ENCODE data around the gene TSG101. TPM values are rescaled to one million over a fixed set of nuclear protein-coding genes. Genes with fewer than 3 reads are reported as not detected.

The TSG101 gene
- total RNA-seq, 1 donor from 2014 or later = 124 TPM

DNA sequence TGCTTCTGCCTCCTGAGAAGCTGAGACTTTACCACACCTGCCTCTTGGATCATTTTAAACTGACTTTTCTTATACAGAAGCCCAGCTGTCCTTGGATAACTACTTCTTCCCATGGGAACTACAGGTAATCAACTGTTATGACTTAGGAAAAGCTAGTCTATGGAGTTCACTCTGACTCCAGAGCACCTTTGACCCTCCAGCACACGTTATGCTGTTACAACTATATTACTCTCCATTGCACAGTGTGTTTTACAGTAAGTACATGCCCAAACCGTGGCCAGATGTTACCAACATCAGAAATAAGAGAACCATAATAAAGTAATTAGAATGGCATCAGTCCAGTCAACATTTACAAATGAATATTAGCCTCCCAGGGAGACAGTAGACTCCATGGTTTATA, 21.3 kb upstream of the TSG101 start:
- no peak overlapping the region for H3K4me3 ChIP-seq (ENCODE audit: low read depth, low read length)
- no peak for DNase-seq (ENCODE audit: low read depth)
- TF ChIP-seq, protein P1, sequence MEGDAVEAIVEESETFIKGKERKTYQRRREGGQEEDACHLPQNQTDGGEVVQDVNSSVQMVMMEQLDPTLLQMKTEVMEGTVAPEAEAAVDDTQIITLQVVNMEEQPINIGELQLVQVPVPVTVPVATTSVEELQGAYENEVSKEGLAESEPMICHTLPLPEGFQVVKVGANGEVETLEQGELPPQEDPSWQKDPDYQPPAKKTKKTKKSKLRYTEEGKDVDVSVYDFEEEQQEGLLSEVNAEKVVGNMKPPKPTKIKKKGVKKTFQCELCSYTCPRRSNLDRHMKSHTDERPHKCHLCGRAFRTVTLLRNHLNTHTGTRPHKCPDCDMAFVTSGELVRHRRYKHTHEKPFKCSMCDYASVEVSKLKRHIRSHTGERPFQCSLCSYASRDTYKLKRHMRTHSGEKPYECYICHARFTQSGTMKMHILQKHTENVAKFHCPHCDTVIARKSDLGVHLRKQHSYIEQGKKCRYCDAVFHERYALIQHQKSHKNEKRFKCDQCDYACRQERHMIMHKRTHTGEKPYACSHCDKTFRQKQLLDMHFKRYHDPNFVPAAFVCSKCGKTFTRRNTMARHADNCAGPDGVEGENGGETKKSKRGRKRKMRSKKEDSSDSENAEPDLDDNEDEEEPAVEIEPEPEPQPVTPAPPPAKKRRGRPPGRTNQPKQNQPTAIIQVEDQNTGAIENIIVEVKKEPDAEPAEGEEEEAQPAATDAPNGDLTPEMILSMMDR (conservative IDR thresholded peaks at IDR 0.05; ENCODE audit: low read depth, low read length) = no peak

DNA sequence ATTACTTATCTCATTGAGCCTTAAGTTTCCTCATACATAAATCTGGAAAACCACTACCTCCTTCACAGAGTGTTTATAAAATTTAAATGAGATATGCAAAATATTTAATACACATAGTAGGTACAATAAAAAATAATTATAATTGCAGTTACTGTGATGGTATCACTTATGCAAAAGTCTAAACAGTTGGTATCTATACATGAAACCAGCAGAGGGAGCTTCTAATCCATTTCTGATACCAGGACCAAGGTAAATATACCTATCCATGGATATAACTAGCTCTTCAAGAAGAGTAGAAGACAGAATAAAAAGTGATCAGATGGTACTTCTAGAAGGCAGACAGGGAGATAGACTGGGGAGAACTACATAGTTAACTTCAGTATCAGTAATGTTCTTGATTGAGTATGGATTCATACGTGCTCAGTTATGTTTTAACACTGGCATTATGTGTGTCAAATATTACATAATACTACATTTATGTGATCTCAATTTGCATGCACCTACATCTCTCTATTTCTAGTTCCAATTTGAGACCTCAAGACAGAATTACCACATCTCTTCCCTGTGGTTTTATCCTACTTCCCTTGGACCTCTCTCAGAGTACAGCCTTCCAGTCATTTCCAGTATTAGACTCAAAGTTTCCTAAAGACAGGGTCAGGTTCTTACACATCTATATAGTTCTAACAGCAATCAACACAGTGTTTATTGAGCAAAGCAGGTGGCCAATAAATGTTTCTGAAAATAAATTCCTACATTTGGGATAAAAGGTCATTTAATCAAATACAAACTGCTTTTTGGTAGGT, 13.7 kb upstream of the TSG101 start:
- DNase-seq (ENCODE audit: low read depth) = no peak

DNA sequence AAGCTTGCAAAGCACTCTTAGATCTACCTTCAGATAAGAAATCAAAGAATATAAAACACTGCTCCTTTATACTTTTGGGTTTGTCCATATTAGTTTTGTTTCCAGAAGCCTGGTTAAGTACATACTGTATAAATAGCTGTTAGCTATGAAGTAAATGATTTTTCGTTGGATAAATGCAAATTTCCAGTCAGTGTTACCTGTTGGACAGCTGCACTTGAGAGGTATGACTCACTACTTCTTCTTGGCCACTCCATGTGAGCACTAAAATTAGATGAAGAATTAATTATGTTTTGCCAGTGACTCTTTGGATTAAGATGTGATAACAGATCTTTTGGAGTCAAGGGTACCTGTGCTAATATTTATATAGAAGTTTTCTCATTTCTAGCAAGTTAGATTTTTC, 9.5 kb upstream of the TSG101 start:
- H3K4me3 ChIP-seq (ENCODE audit: low read depth, low read length) = no peak overlapping the region
- TF ChIP-seq, protein P1 (conservative IDR thresholded peaks at IDR 0.05; ENCODE audit: low read depth, low read length) = no peak
- no peak for DNase-seq (ENCODE audit: low read depth)

More for the DNA sequence above, 13.7 kb upstream of the TSG101 start:
- TF ChIP-seq, protein P1 (conservative IDR thresholded peaks at IDR 0.05; ENCODE audit: low read depth, low read length) = peak; percentile 58
- no peak overlapping the region for H3K4me3 ChIP-seq (ENCODE audit: low read depth, low read length)

DNA sequence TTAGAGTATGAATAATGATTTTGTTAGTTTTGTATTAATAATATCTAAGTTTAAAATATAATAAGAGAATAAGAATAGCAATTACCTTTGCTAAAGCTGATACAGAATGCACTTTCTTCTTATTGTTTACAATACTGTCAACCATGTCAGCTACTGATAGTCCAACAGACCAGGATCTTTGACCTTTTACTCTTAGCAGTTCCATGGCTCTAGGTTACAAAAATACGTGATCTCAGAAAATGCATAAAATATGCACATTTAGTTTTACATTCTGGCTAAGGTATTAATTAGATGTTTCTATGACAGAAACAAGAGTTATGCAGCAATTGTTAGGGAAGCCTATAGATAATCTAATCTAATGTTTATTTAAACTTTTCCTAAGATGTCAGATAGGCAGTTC, 7.5 kb upstream of the TSG101 start:
- no peak for DNase-seq (ENCODE audit: low read depth)
- no peak overlapping the region for H3K4me3 ChIP-seq (ENCODE audit: low read depth, low read length)
- TF ChIP-seq, protein P1 (conservative IDR thresholded peaks at IDR 0.05; ENCODE audit: low read depth, low read length) = no peak

DNA sequence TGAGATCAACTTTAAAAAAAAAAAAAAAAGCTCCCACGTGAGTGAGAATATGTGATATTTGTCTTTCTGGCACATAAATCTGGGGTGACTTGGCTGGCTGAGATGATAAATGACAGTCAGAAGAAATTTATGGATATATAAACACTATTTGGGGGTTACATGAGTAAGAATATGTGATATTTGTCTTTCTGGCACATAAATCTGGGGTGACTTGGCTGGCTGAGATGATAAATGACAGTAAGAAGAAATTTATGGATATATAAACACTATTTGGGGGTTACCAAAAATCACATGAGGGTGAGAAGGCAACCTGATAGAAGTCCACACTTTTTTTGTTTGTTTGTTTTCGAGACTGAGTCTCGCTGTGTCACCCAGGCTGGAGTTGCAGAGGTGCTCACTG, 6.6 kb upstream of the TSG101 start:
- DNase-seq (ENCODE audit: low read depth) = no peak
- no peak overlapping the region for H3K4me3 ChIP-seq (ENCODE audit: low read depth, low read length)
- TF ChIP-seq, protein P1 (conservative IDR thresholded peaks at IDR 0.05; ENCODE audit: low read depth, low read length) = no peak

DNA sequence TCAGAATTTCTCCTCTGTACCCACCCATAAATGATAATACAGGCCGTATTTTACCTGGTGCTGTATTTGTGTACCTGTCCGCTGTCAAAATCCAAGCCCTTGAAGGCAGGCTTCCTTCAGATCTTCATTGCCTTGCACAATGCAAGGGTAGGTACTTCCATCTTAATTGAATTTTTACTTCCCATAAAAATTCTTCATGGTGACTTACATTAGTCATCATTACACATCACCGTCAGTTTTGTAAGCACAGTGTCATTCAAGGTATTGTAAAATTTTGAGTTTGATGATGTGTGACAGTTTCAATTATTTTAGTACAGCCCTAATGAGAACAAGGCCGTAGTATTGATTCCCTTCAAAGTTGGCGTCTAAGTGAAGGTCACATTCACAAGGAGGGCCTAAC, 770 bp upstream of the TSG101 start:
- peak; percentile 45 for DNase-seq (ENCODE audit: low read depth)
- H3K4me3 ChIP-seq (ENCODE audit: low read depth, low read length) = peak overlapping the region; percentile 90
- TF ChIP-seq, protein P1 (conservative IDR thresholded peaks at IDR 0.05; ENCODE audit: low read depth, low read length) = no peak

DNA sequence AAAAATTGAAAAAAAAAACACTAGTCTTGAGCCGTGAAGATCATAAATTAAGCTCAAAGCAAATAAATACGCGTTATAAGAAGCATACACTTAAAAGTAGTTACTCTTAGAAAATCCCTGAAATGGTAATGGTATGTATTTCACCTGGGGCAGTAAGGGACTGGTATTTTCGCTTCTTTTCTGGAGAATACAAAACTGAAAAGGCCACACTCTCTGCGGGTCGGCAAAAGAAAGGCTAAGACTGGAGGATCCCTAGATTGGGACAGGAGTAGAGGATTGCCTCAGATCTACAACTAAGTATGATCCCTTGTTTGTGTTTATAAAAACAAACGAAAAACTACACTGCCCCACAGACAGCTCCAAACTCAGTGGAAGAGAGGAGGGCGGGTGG, 617 bp downstream of the TSG101 start:
- no peak for DNase-seq (ENCODE audit: low read depth)
- peak overlapping the region; percentile 90 for H3K4me3 ChIP-seq (ENCODE audit: low read depth, low read length)
- TF ChIP-seq, protein P1 (conservative IDR thresholded peaks at IDR 0.05; ENCODE audit: low read depth, low read length) = no peak

Data from epithelial cell of proximal tubule (primary cell).